ENCODE measurements around the gene ACADVL.

DNA sequence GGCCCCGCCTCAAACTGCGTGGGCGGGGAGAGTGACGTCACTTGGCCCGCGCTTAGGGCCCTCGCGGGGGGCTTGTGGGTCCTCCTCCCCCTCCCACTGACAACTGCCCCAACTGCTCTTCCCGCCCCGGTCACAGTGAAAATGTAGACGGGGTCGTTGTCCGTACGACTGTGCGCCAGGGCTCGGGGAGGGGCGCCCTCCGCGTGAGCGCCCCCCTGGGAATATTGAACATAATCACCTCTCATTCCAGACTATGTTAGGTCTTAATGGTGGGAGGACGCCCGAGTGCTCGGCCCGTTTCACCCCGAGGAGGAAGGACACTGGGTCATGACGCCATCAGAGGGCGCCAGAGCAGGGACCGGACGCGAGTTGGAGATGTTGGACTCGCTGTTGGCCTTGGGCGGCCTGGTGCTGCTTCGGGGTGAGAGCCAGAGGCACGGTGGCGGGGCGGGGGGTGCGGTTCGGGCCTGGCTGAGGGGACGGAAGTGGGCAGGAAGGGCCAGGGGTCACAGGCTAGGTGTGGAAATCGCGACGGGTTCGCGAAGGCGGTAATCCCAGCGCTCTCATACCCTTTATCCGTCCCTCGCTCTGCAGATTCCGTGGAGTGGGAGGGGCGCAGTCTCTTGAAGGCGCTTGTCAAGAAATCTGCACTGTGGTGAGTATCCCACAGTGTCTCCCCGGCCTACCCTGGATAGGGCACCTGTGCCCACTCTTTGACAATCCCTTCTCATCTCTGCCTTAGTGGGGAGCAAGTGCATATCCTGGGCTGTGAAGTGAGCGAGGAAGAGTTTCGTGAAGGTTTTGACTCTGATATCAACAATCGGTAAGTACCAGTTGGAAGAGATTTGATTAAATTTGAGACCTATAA lies 32.7 kb downstream of the ACADVL start, which contains the start of gene ELP5:
- TF ChIP-seq, protein P1, sequence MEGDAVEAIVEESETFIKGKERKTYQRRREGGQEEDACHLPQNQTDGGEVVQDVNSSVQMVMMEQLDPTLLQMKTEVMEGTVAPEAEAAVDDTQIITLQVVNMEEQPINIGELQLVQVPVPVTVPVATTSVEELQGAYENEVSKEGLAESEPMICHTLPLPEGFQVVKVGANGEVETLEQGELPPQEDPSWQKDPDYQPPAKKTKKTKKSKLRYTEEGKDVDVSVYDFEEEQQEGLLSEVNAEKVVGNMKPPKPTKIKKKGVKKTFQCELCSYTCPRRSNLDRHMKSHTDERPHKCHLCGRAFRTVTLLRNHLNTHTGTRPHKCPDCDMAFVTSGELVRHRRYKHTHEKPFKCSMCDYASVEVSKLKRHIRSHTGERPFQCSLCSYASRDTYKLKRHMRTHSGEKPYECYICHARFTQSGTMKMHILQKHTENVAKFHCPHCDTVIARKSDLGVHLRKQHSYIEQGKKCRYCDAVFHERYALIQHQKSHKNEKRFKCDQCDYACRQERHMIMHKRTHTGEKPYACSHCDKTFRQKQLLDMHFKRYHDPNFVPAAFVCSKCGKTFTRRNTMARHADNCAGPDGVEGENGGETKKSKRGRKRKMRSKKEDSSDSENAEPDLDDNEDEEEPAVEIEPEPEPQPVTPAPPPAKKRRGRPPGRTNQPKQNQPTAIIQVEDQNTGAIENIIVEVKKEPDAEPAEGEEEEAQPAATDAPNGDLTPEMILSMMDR (IDR thresholded peaks at IDR 0.05): peak; percentile 23 to 53 (median 35)
- TF ChIP-seq POLR2A (IDR thresholded peaks at IDR 0.05) (peak in 1 of 2 donors; percentile 66), EP300 (IDR thresholded peaks at IDR 0.05) (peak in 1 of 2 donors; percentile 91)
